ENCODE measurements around the gene FAF2. TPM values are rescaled to one million over a fixed set of nuclear protein-coding genes. Genes with fewer than 3 reads are reported as not detected.

FAF2 gene
- total RNA-seq, 2 experiments from 2014 or later: 30.0 to 32.8 TPM

- peak; percentile 99 for DNase-seq
- Mint-ChIP-seq H3K27me3 (ENCODE audit: low read depth) (no peaks in the 10 kb centered on the region), H3K4me1 (ENCODE audit: low read depth) (peaks cover 67% of the 10 kb centered on the region), H3K36me3 (ENCODE audit: low read depth) (peaks cover 15% of the 10 kb centered on the region), H3K4me3 (peak within 1 kb of the TSS; percentile 87), H3K9me3 (no peaks in the 10 kb centered on the region), H3K27ac (peak within 1 kb of the TSS; percentile 93)
- intact Hi-C loops (cut with micrococcal nuclease): loop anchor here (1.0 to 5.0 kb wide), 10 partner anchors 110 to 1020 kb away; partner anchors contain the start of genes GRK6, HIGD2A, KIAA1191 and MXD3
- CTCF ChIA-PET: no interaction called here
Measured at GRCh38 chr5:176536902-176537553, 88.8 kb downstream of the FAF2 start, which contains the start of gene RNF44. Gene RNF44, minus strand, starts transcription at chr5:176537402. Its CDS starts 4,930 bp downstream, at chr5:176532472.

GRCh38 chr5:176537554-176538229 lies 89.5 kb downstream of the FAF2 start:
- no peaks in the 10 kb centered on the region for H3K9me3 Mint-ChIP-seq
- H3K27ac Mint-ChIP-seq: peak overlapping the region; percentile 93
- CTCF ChIA-PET: interaction anchor here (1.2 to 1.3 kb wide), 2 partner anchors 36 to 918 kb away, joined by 3 read pairs; no protein-coding TSS in a partner anchor
- H3K4me3 Mint-ChIP-seq: peak overlapping the region; percentile 87
- intact Hi-C loops (cut with micrococcal nuclease): loop anchor here (1.0 to 5.0 kb wide), 10 partner anchors 109 to 1021 kb away; partner anchors contain the start of genes GRK6, HIGD2A, KIAA1191 and MXD3
- H3K36me3 Mint-ChIP-seq (ENCODE audit: low read depth): peaks cover 15% of the 10 kb centered on the region
- H3K4me1 Mint-ChIP-seq (ENCODE audit: low read depth): peaks cover 69% of the 10 kb centered on the region
- peak; percentile 99 for DNase-seq
- H3K27me3 Mint-ChIP-seq (ENCODE audit: low read depth): no peaks in the 10 kb centered on the region

DNA sequence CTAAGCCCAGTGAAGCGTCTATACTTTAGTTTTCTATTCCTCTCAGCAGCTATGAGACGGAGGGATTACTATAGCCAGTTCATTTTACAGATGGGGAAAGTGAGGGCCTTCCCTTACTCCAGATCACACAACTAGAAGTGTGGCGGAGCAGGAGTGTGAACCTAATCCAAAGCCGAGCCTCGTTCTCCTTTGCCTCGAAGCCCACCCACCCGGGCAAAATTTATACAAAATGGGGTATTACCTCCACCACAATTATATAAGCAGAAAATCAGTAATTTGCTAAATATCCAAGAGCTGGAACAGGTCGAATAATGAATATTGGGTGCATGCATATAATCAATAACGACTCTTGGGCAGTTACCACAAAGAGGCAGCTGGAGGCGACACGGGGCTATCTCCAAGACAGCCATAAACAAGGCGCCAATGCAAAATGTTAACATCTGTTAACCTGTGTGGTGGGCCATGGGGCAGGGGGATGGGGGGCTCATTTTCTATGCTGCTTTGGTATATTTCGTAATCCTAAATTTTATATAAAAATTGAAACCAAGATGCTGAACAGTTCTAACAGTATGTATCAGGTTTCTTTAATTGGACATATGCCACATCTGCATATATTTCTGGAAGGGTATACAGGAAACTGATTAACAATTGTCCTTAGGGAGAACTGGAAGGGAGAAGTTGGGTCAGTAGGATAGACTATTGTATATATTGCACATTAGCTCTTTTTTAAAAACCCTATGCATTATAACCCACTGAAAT lies 90.2 kb downstream of the FAF2 start:
- Mint-ChIP-seq H3K4me1 (ENCODE audit: low read depth) (peaks cover 62% of the 10 kb centered on the region), H3K9me3 (no peaks in the 10 kb centered on the region), H3K27me3 (ENCODE audit: low read depth) (no peaks in the 10 kb centered on the region), H3K4me3 (peak overlapping the region; percentile 87), H3K27ac (peak overlapping the region; percentile 93), H3K36me3 (ENCODE audit: low read depth) (peaks cover 11% of the 10 kb centered on the region)
- no peak for DNase-seq
- CTCF ChIA-PET: interaction anchor here (1.2 to 1.3 kb wide), 2 partner anchors 35 to 917 kb away, joined by 3 read pairs; no protein-coding TSS in a partner anchor
- intact Hi-C loops (cut with micrococcal nuclease): loop anchor here (5.0 kb wide), 5 partner anchors 469 to 889 kb away; partner anchors contain the start of genes GRK6, MXD3 and UIMC1

GRCh38 chr5:176538989-176539384 lies 90.8 kb downstream of the FAF2 start:
- Mint-ChIP-seq H3K36me3 (ENCODE audit: low read depth) (peaks cover 10% of the 10 kb centered on the region), H3K4me3 (no peak overlapping the region), H3K27ac (peak overlapping the region; percentile 20), H3K9me3 (no peaks in the 10 kb centered on the region), H3K27me3 (ENCODE audit: low read depth) (no peaks in the 10 kb centered on the region), H3K4me1 (ENCODE audit: low read depth) (peaks cover 56% of the 10 kb centered on the region)
- CTCF ChIA-PET: interaction anchor here (1.3 to 1.5 kb wide), 2 partner anchors 35 to 123 kb away, joined by 3 to 5 read pairs; partner anchors contain the start of gene CLTB
- intact Hi-C loops (cut with micrococcal nuclease): loop anchor here (5.0 kb wide), 5 partner anchors 468 to 888 kb away; partner anchors contain the start of genes GRK6, MXD3 and UIMC1
- DNase-seq: no peak

DNA sequence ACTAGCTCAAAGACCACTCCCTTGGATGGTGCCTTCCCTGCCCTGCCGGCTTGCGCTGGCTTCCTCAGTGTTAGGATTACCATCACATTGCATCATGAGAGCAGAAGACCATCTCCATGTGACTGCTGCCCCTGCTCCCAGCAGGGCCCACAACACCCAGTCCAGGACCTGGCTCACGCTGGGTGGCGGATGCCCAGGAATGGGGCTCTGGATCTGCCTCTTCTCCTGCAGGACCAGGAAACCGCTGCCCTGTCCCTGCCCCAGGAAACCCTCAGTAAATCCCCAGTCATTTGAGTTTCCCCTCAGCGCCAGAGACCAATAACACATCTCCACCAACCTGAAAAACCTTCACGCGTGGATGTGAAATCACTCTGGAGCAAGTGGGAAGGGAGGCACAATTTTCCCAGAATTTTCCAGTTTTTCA lies 92.3 kb downstream of the FAF2 start:
- no peaks in the 10 kb centered on the region for H3K9me3 Mint-ChIP-seq
- peaks cover 55% of the 10 kb centered on the region for H3K4me1 Mint-ChIP-seq (ENCODE audit: low read depth)
- no peak for DNase-seq
- intact Hi-C loops (cut with micrococcal nuclease): loop anchor here (5.0 kb wide), 1 partner anchor 482 kb away; the partner anchor contains the start of gene ZNF346
- peaks cover 4% of the 10 kb centered on the region for H3K36me3 Mint-ChIP-seq (ENCODE audit: low read depth)
- H3K27ac Mint-ChIP-seq: peak overlapping the region; percentile 90
- CTCF ChIA-PET: interaction anchor here (1.5 kb wide), 1 partner anchor 124 kb away, joined by 5 read pairs; the partner anchor contains the start of gene CLTB
- H3K4me3 Mint-ChIP-seq: peak overlapping the region; percentile 76
- no peaks in the 10 kb centered on the region for H3K27me3 Mint-ChIP-seq (ENCODE audit: low read depth)

GRCh38 chr5:176540956-176541337 lies 92.8 kb downstream of the FAF2 start:
- H3K4me1 Mint-ChIP-seq (ENCODE audit: low read depth): peaks cover 59% of the 10 kb centered on the region
- H3K27ac Mint-ChIP-seq: peak overlapping the region; percentile 90
- H3K4me3 Mint-ChIP-seq: peak overlapping the region; percentile 76
- intact Hi-C loops (cut with micrococcal nuclease): loop anchor here (5.0 kb wide), 1 partner anchor 481 kb away; the partner anchor contains the start of gene ZNF346
- peak; percentile 55 for DNase-seq
- H3K36me3 Mint-ChIP-seq (ENCODE audit: low read depth): peaks cover 2% of the 10 kb centered on the region
- H3K27me3 Mint-ChIP-seq (ENCODE audit: low read depth): no peaks in the 10 kb centered on the region
- CTCF ChIA-PET: interaction anchor here (3.5 kb wide), 1 partner anchor 124 kb away, joined by 21 read pairs; the partner anchor contains the start of gene CLTB
- H3K9me3 Mint-ChIP-seq: no peaks in the 10 kb centered on the region

GRCh38 chr5:176541338-176542134 lies 93.4 kb downstream of the FAF2 start:
- H3K27me3 Mint-ChIP-seq (ENCODE audit: low read depth): no peaks in the 10 kb centered on the region
- H3K4me3 Mint-ChIP-seq: peak overlapping the region; percentile 76
- peaks cover 59% of the 10 kb centered on the region for H3K4me1 Mint-ChIP-seq (ENCODE audit: low read depth)
- peak; percentile 85 for DNase-seq
- H3K27ac Mint-ChIP-seq: peak overlapping the region; percentile 90
- CTCF ChIA-PET: interaction anchor here (3.5 kb wide), 1 partner anchor 125 kb away, joined by 21 read pairs; the partner anchor contains the start of gene CLTB
- intact Hi-C loops (cut with micrococcal nuclease): loop anchor here (1.0 to 5.0 kb wide), 2 partner anchors 153 to 481 kb away; partner anchors contain the start of genes HIGD2A, NOP16 and ZNF346
- H3K9me3 Mint-ChIP-seq: no peaks in the 10 kb centered on the region
- no peaks in the 10 kb centered on the region for H3K36me3 Mint-ChIP-seq (ENCODE audit: low read depth)

GRCh38 chr5:176542135-176542595 lies 94.0 kb downstream of the FAF2 start:
- DNase-seq: peak; percentile 73
- peaks cover 59% of the 10 kb centered on the region for H3K4me1 Mint-ChIP-seq (ENCODE audit: low read depth)
- CTCF ChIA-PET: interaction anchor here (1.0 to 3.5 kb wide), 3 partner anchors 52 to 125 kb away, joined by 3 to 21 read pairs (median 3); partner anchors contain the start of gene CLTB
- intact Hi-C loops (cut with micrococcal nuclease): loop anchor here (1.0 to 5.0 kb wide), 2 partner anchors 154 to 480 kb away; partner anchors contain the start of genes HIGD2A, NOP16 and ZNF346
- H3K36me3 Mint-ChIP-seq (ENCODE audit: low read depth): no peaks in the 10 kb centered on the region
- H3K27ac Mint-ChIP-seq: peak overlapping the region; percentile 90
- peak overlapping the region; percentile 76 for H3K4me3 Mint-ChIP-seq
- no peaks in the 10 kb centered on the region for H3K27me3 Mint-ChIP-seq (ENCODE audit: low read depth)
- H3K9me3 Mint-ChIP-seq: no peaks in the 10 kb centered on the region

- CTCF ChIA-PET: interaction anchor here (0.6 to 3.5 kb wide), 8 partner anchors 9 to 884 kb away, joined by 3 to 21 read pairs (median 3); partner anchors contain the start of gene CLTB
- intact Hi-C loops (cut with micrococcal nuclease): loop anchor here (1.0 to 5.0 kb wide), 4 partner anchors 8 to 479 kb away; partner anchors contain the start of genes CLTB, HIGD2A, NOP16 and ZNF346
- DNase-seq: peak; percentile 33
Measured at GRCh38 chr5:176542596-176543427, 94.6 kb downstream of the FAF2 start.

More at GRCh38 chr5:176542596-176543427, 94.6 kb downstream of the FAF2 start:
- peak overlapping the region; percentile 90 for H3K27ac Mint-ChIP-seq
- H3K36me3 Mint-ChIP-seq (ENCODE audit: low read depth): no peaks in the 10 kb centered on the region
- peak overlapping the region; percentile 88 for H3K4me3 Mint-ChIP-seq
- peaks cover 64% of the 10 kb centered on the region for H3K4me1 Mint-ChIP-seq (ENCODE audit: low read depth)
- no peaks in the 10 kb centered on the region for H3K27me3 Mint-ChIP-seq (ENCODE audit: low read depth)
- no peaks in the 10 kb centered on the region for H3K9me3 Mint-ChIP-seq
